H1 (cell line): ENCODE measurements around the gene TOMM6.

Source experiments
- CBX5 ChIP-seq: fragments of 300-800, 300-1000 bp; sonication (generic); IDR thresholded peaks from 2 replicates; pipeline ENCODE4 v1.7.1; 2016; ENCODE audit warnings: antibody characterized with exemption, low read length, low read depth
- CEBPB ChIP-seq: IDR thresholded peaks from 2 replicates; pipeline ENCODE4 v1.6.1; 2012; ENCODE audit warnings: low read depth, low read length
- CREB1 ChIP-seq: IDR thresholded peaks from 2 replicates; pipeline ENCODE4 v1.6.1; 2012; ENCODE audit warnings: inconsistent platforms
- CTCF ChIP-seq, 3 experiments: IDR thresholded peaks; 1 replicate in 2 of 3; 2 replicates in 1 of 3; pipeline versions ENCODE4 v1.5.1 to v1.6.1; 2011; ENCODE audit warnings: low read length in 3 of 3, mild to moderate bottlenecking in 3 of 3, inconsistent platforms in 2 of 3, low read depth in 1 of 3, moderate library complexity in 1 of 3; ENCODE audit not compliant: insufficient read depth in 1 of 3; ENCODE audit errors: control extremely low read depth in 1 of 3
- FOSL1 ChIP-seq: IDR thresholded peaks from 2 replicates; pipeline ENCODE4 v1.6.1; 2011; ENCODE audit warnings: mild to moderate bottlenecking, low read depth, low read length, moderate library complexity; ENCODE audit not compliant: insufficient read depth
- PHF8 ChIP-seq: fragments of 200-600 bp; sonication (generic); conservative IDR thresholded peaks from 2 replicates; pipeline ENCODE4 v1.7.1; 2012; ENCODE audit warnings: low read depth, mild to moderate bottlenecking, inconsistent platforms, low read length, moderate library complexity
- POLR2A ChIP-seq, 2 experiments: IDR thresholded peaks; 1 replicate in 1 of 2; 2 replicates in 1 of 2; pipeline ENCODE4 v1.6.1; 2011; ENCODE audit warnings: low read depth in 2 of 2, low read length in 2 of 2, mild to moderate bottlenecking in 2 of 2; ENCODE audit errors: control extremely low read depth in 1 of 2
- POLR2AphosphoS5 ChIP-seq: IDR thresholded peaks from 2 replicates; pipeline ENCODE4 v1.6.1; 2011; ENCODE audit warnings: low read depth, low read length
- RBBP5 ChIP-seq: IDR thresholded peaks from 2 replicates; pipeline ENCODE4 v1.7.1; 2012; ENCODE audit warnings: low read depth, mild to moderate bottlenecking, inconsistent platforms, low read length, moderate library complexity, borderline replicate concordance
- TAF1 ChIP-seq: IDR thresholded peaks from 2 replicates; pipeline ENCODE4 v1.6.1; 2011; ENCODE audit warnings: mild to moderate bottlenecking, low read depth, low read length
- TCF12 ChIP-seq: IDR thresholded peaks from 2 replicates; pipeline ENCODE4 v1.6.1; 2011; ENCODE audit warnings: low read depth, mild to moderate bottlenecking, low read length
- TF ChIP-seq, protein P1 (sequence below): IDR thresholded peaks from 2 replicates; pipeline ENCODE4 v1.6.1; 2011; ENCODE audit warnings: low read length, improper control_type of control experiment

GRCh38 chr6:41759905-41760579 lies 27.5 kb upstream of the TOMM6 start:
- TF ChIP-seq PHF8 (no peak), CEBPB (no peak), TAF1 (no peak), CBX5 (no peak), CTCF (IDR thresholded peaks at IDR 0.05; ENCODE audit: control extremely low read depth in 1 of 3, insufficient read depth in 1 of 3, low read depth in 1 of 3, low read length in 3 of 3) (no peak), RBBP5 (no peak), FOSL1 (no peak), POLR2A (IDR thresholded peaks at IDR 0.05; ENCODE audit: control extremely low read depth in 1 of 2, low read depth in 2 of 2, low read length in 2 of 2) (no peak), CREB1 (no peak), TCF12 (no peak), POLR2AphosphoS5 (no peak)
- TF ChIP-seq, protein P1, sequence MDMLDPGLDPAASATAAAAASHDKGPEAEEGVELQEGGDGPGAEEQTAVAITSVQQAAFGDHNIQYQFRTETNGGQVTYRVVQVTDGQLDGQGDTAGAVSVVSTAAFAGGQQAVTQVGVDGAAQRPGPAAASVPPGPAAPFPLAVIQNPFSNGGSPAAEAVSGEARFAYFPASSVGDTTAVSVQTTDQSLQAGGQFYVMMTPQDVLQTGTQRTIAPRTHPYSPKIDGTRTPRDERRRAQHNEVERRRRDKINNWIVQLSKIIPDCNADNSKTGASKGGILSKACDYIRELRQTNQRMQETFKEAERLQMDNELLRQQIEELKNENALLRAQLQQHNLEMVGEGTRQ = no peak
